ENCODE data around the gene PCDHA10. TPM values are rescaled to one million over a fixed set of nuclear protein-coding genes. Genes with fewer than 3 reads are reported as not detected.
"Not testable (repeated sequence)": the region's sequence is repeated elsewhere in the genome, so short reads cannot be mapped to it uniquely, and the experiment has no call there.

PCDHA10 gene
- total RNA-seq, 2 donors from 2014 or later: not detected

GRCh38 chr5:140833993-140834392 lies 21.7 kb upstream of the PCDHA10 start, which contains the start of gene PCDHA7:
Gene PCDHA7, plus strand, starts transcription at chr5:140834269. Its CDS starts 115 bp downstream, at chr5:140834384.
- Mint-ChIP-seq H3K4me1 (no peaks in the 10 kb centered on the region), H3K27ac (no peak within 1 kb of the TSS), H3K9me3 (no peaks in the 10 kb centered on the region), H3K36me3 (ENCODE audit: low read depth) (no peaks in the 10 kb centered on the region), H3K4me3 (no peak within 1 kb of the TSS), H3K27me3 (peaks cover 10% of the 10 kb centered on the region)
- no peak for ATAC-seq (replicated peaks)

GRCh38 chr5:140834439-140835008 lies 21.2 kb upstream of the PCDHA10 start:
- not testable (repeated sequence) for ATAC-seq (replicated peaks); H3K4me3 Mint-ChIP-seq; H3K27ac Mint-ChIP-seq; H3K36me3 Mint-ChIP-seq (ENCODE audit: low read depth); H3K4me1 Mint-ChIP-seq; H3K9me3 Mint-ChIP-seq
- peaks cover 10% of the 10 kb centered on the region for H3K27me3 Mint-ChIP-seq

- Mint-ChIP-seq H3K4me1 (no peaks in the 10 kb centered on the region), H3K36me3 (ENCODE audit: low read depth) (no peaks in the 10 kb centered on the region), H3K9me3 (peaks cover 4% of the 10 kb centered on the region), H3K27ac (no peak overlapping the region), H3K27me3 (peaks cover 19% of the 10 kb centered on the region), H3K4me3 (no peak overlapping the region)
- ATAC-seq (replicated peaks): no peak
These were observed 19.8 kb upstream of the PCDHA10 start for GRCh38 chr5:140835622-140836510.

- H3K27ac Mint-ChIP-seq: no peak within 1 kb of the TSS
- H3K4me1 Mint-ChIP-seq: no peaks in the 10 kb centered on the region
- no peak for ATAC-seq (replicated peaks)
- H3K36me3 Mint-ChIP-seq (ENCODE audit: low read depth): no peaks in the 10 kb centered on the region
- peaks cover 4% of the 10 kb centered on the region for H3K9me3 Mint-ChIP-seq
- no peak within 1 kb of the TSS for H3K4me3 Mint-ChIP-seq
- H3K27me3 Mint-ChIP-seq: peaks cover 15% of the 10 kb centered on the region
These were observed 14.4 kb upstream of the PCDHA10 start, which contains the start of gene PCDHA8 for GRCh38 chr5:140840978-140841962. Gene PCDHA8, plus strand, starts transcription at chr5:140841187. Its CDS starts 135 bp downstream, at chr5:140841322.

GRCh38 chr5:140842798-140843733 lies 12.6 kb upstream of the PCDHA10 start:
- H3K9me3 Mint-ChIP-seq: peaks cover 4% of the 10 kb centered on the region

GRCh38 chr5:140848139-140849102 lies 7.3 kb upstream of the PCDHA10 start, which contains the start of gene PCDHA9:
Gene PCDHA9, plus strand, starts transcription at chr5:140848382. Its CDS starts 114 bp downstream, at chr5:140848496.
- not testable (repeated sequence) for H3K9me3 Mint-ChIP-seq; H3K4me1 Mint-ChIP-seq; H3K4me3 Mint-ChIP-seq; H3K27ac Mint-ChIP-seq; H3K36me3 Mint-ChIP-seq (ENCODE audit: low read depth); ATAC-seq (replicated peaks)
- peaks cover 19% of the 10 kb centered on the region for H3K27me3 Mint-ChIP-seq

More at GRCh38 chr5:140842798-140843733, 12.6 kb upstream of the PCDHA10 start:
- no peak for ATAC-seq (replicated peaks)
- Mint-ChIP-seq H3K27me3 (peaks cover 25% of the 10 kb centered on the region), H3K4me3 (no peak overlapping the region), H3K27ac (no peak overlapping the region), H3K36me3 (ENCODE audit: low read depth) (no peaks in the 10 kb centered on the region), H3K4me1 (no peaks in the 10 kb centered on the region)

GRCh38 chr5:140849831-140850634 lies 5.7 kb upstream of the PCDHA10 start:
- not testable (repeated sequence) for H3K9me3 Mint-ChIP-seq; H3K4me3 Mint-ChIP-seq; H3K27ac Mint-ChIP-seq; H3K36me3 Mint-ChIP-seq (ENCODE audit: low read depth); ATAC-seq (replicated peaks); H3K4me1 Mint-ChIP-seq
- H3K27me3 Mint-ChIP-seq: peaks cover 22% of the 10 kb centered on the region

- H3K27me3 Mint-ChIP-seq: peaks cover 21% of the 10 kb centered on the region
These were observed 1.7 kb downstream of the PCDHA10 start for GRCh38 chr5:140857177-140857986.

GRCh38 chr5:140857987-140858240 lies 2.2 kb downstream of the PCDHA10 start:
- Mint-ChIP-seq H3K27me3 (peaks cover 21% of the 10 kb centered on the region), H3K4me3 (no peak overlapping the region), H3K36me3 (ENCODE audit: low read depth) (no peaks in the 10 kb centered on the region), H3K27ac (no peak overlapping the region), H3K9me3 (peaks cover 9% of the 10 kb centered on the region), H3K4me1 (no peaks in the 10 kb centered on the region)
- no peak for ATAC-seq (replicated peaks)

More at GRCh38 chr5:140857177-140857986, 1.7 kb downstream of the PCDHA10 start:
- Mint-ChIP-seq H3K9me3 (peaks cover 9% of the 10 kb centered on the region), H3K4me1 (no peaks in the 10 kb centered on the region), H3K27ac (no peak overlapping the region), H3K4me3 (no peak overlapping the region), H3K36me3 (ENCODE audit: low read depth) (no peaks in the 10 kb centered on the region)
- ATAC-seq (replicated peaks): no peak

- Mint-ChIP-seq H3K4me1 (no peaks in the 10 kb centered on the region), H3K27me3 (peaks cover 20% of the 10 kb centered on the region), H3K9me3 (no peaks in the 10 kb centered on the region), H3K27ac (no peak overlapping the region), H3K4me3 (no peak overlapping the region), H3K36me3 (ENCODE audit: low read depth) (no peaks in the 10 kb centered on the region)
- no peak for ATAC-seq (replicated peaks)
These were observed 7.0 kb downstream of the PCDHA10 start for GRCh38 chr5:140862441-140863295.

Measured in activated T-helper 17 cell treated with anti-CD3 and anti-CD28 coated beads, Interleukin-2, amount 50 U/mL, for 72 hours (primary cell).